Amniotic stem cell (primary cell): ENCODE measurements around the gene KIF26B.

Experiments
- DNase-seq: peaks from one replicate; lab custom pipeline; 2025; lab: John Stamatoyannopoulos, UW

The KIF26B gene

GRCh38 chr1:245751116-245751515 lies 596.3 kb downstream of the KIF26B start:
- DNase-seq: no peak

- no peak for DNase-seq
Observed at GRCh38 chr1:245751726-245752470, 597.1 kb downstream of the KIF26B start.

GRCh38 chr1:245752561-245752960 lies 597.8 kb downstream of the KIF26B start:
- DNase-seq: no peak

GRCh38 chr1:245753807-245754206 lies 599.0 kb downstream of the KIF26B start:
- DNase-seq: no peak

GRCh38 chr1:245754463-245754961 lies 599.7 kb downstream of the KIF26B start:
- no peak for DNase-seq
